Pancreas (tissue), 8 donors: Measurements from ENCODE around the gene ECE1. TPM values are rescaled to one million over a fixed set of nuclear protein-coding genes. Genes with fewer than 3 reads are reported as not detected.

ENCODE experiments used
- polyA plus RNA-seq, 2 donors: library from polyadenylated mRNA; stranded (reverse); fragments of 200-250 nt; gene quantifications; one replicate each; pipeline ENCODE4 v1.2.3, GENCODE V29; 2013
- total RNA-seq, 6 donors: library from RNA; stranded (reverse); fragmentation: NEBNext Ultra II Directional in 4 of 6; extraction: Animal tissue kit (Norgen Biotek cat#: 25700) in 4 of 6; gene quantifications; one replicate each; pipeline versions ENCODE4 v1.2.1 to v1.2.4, GENCODE V29; 2021 to 2023
- donor health status: healthy with polysubstance abuse.
- donor health status: DM: no; HTN: no; CAD: no; lungs with moderate emphysema.
- donor health status: DM: no; HTN: no; CAD: no.
- donor health status: Bipolar disorder and iron deficiency.
- donor health status: DM: yes; HTN: yes; CAD: no.
- donor health status: DM: no; HTN: no; CAD: no.
- donor health status: DM: no; HTN: no; CAD: no.
- donor health status: DM: yes; HTN: yes; CAD: no.

ECE1 gene
- total and polyA plus RNA-seq, 8 donors = 38.1 to 141 (median 85.8) TPM

Other genes with a start within 250 kb of the ECE1 start
- gene EIF4G3, start 113.6 kb downstream of the ECE1 start, total RNA-seq = 10 to 100 TPM in 5 of 6 donors, 1 to 10 TPM in 1; 9.6 to 22.7 (median 13.8) TPM
- gene EIF4G3, start 113.6 kb downstream of the ECE1 start, polyA plus RNA-seq = 10 to 100 TPM; 11.9 to 16.1 TPM
- 1 to 10 TPM; 3.3 to 8.6 (median 3.7) TPM for gene NBPF3, start 149.7 kb upstream of the ECE1 start, total RNA-seq
- gene NBPF3, start 149.7 kb upstream of the ECE1 start, polyA plus RNA-seq = 1 to 10 TPM; 1.1 to 3.5 TPM
- gene ALPL, start 219.0 kb upstream of the ECE1 start, total RNA-seq = 1 to 10 TPM in 5 of 6 donors, under 1 TPM in 1; 0.63 to 3.6 (median 2.7) TPM
- gene ALPL, start 219.0 kb upstream of the ECE1 start, polyA plus RNA-seq = 1 to 10 TPM; 3.2 to 6.7 TPM